H1 (cell line): ENCODE results near the gene SEMA4D. TPM values are rescaled to one million over a fixed set of nuclear protein-coding genes. Genes with fewer than 3 reads are reported as not detected.

Experiments used
- ASH2L ChIP-seq: fragments of 200-600, 300-600 bp; sonication (generic); IDR thresholded peaks from one replicate; pipeline ENCODE4 v1.7.1; 2017; ENCODE audit warnings: low read length
- CBX8 ChIP-seq: fragments of 300-800, 300-1000 bp; sonication (generic); IDR thresholded peaks from 2 replicates; pipeline ENCODE4 v1.7.1; 2016; ENCODE audit warnings: low read depth, low read length, borderline replicate concordance
- CHD7 ChIP-seq: fragments of 300-600 bp; sonication (generic); IDR thresholded peaks from 2 replicates; pipeline ENCODE4 v1.7.1; 2012; ENCODE audit warnings: low read length, moderate library complexity, mild to moderate bottlenecking, inconsistent platforms; ENCODE audit not compliant: insufficient replicate concordance
- KDM1A ChIP-seq: fragments of 200-600, 300-600 bp; sonication (generic); IDR thresholded peaks from 2 replicates; pipeline ENCODE4 v1.7.1; 2016; ENCODE audit warnings: mild to moderate bottlenecking, low read length, borderline replicate concordance
- KDM5A ChIP-seq: fragments of 200-600 bp; IDR thresholded peaks from 2 replicates; pipeline ENCODE4 v1.7.1; 2012; ENCODE audit warnings: mild to moderate bottlenecking, low read length, inconsistent platforms, mixed read lengths
- PHF8 ChIP-seq: fragments of 200-600 bp; sonication (generic); conservative IDR thresholded peaks from 2 replicates; pipeline ENCODE4 v1.7.1; 2012; ENCODE audit warnings: low read depth, mild to moderate bottlenecking, inconsistent platforms, low read length, moderate library complexity
- POLR2AphosphoS5 ChIP-seq: IDR thresholded peaks from 2 replicates; pipeline ENCODE4 v1.6.1; 2011; ENCODE audit warnings: low read depth, low read length
- SIRT6 ChIP-seq: IDR thresholded peaks from one replicate; pipeline ENCODE4 v1.7.1; 2012; ENCODE audit warnings: low read length, inconsistent platforms
- SIX5 ChIP-seq: IDR thresholded peaks from 2 replicates; pipeline ENCODE4 v1.6.1; 2011; ENCODE audit warnings: mild to moderate bottlenecking, low read depth, low read length
- SP1 ChIP-seq: IDR thresholded peaks from 2 replicates; pipeline ENCODE4 v1.6.1; 2011; ENCODE audit warnings: low read depth, low read length
- SUZ12 ChIP-seq: fragments of 200-600 bp; sonication (generic); IDR thresholded peaks from 2 replicates; pipeline ENCODE4 v1.6.1; 2012; ENCODE audit warnings: mild to moderate bottlenecking, inconsistent platforms, low read length, moderate library complexity, mixed read lengths
- TAF7 ChIP-seq: optimal IDR thresholded peaks from 2 replicates; pipeline ENCODE3; 2011; ENCODE audit warnings: low read depth, mild to moderate bottlenecking, inconsistent platforms, low read length, moderate library complexity, borderline replicate concordance
- TBP ChIP-seq: IDR thresholded peaks from 2 replicates; pipeline ENCODE4 v1.6.1; 2011; ENCODE audit warnings: low read depth, low read length, improper control_type of control experiment
- polyA plus RNA-seq, 7 experiments: library from polyadenylated mRNA; depleted of rRNA in 3 of 7; stranded (reverse) in 5 of 7; unstranded in 2 of 7; fragments of >200 nt in 5 of 7; fragments of 200-250 nt in 2 of 7; gene quantifications; 1 replicate in 5 of 7; 2 replicates in 1 of 7; 4 replicates in 1 of 7; pipeline versions ENCODE4 v1.2.1 to v1.2.3, GENCODE V29; 2011 to 2013; ENCODE audit warnings: missing spikeins in 2 of 7, mixed read lengths in 2 of 7
- total RNA-seq: library from RNA; stranded (reverse); fragmentation: NEBNext Ultra II Directional; extraction: Animal tissue kit (Norgen Biotek cat#: 25700); gene quantifications from 2 replicates; pipeline ENCODE4 v1.2.1, GENCODE V29; 2021

The SEMA4D gene
- total and polyA plus RNA-seq, 2 of the 8 experiments (the other 6 are each of a cell fraction or from before 2014, with no cell fraction given) = 21.0 to 70.4 TPM

- TF ChIP-seq CHD7 = no peak
- TF ChIP-seq CBX8 = no peak
- no peak for TF ChIP-seq TAF7
- TF ChIP-seq PHF8 = no peak
- no peak for TF ChIP-seq SP1
- TF ChIP-seq SIX5 = no peak
- TF ChIP-seq TBP = no peak
- no peak for TF ChIP-seq POLR2AphosphoS5
- no peak for TF ChIP-seq SIRT6
- TF ChIP-seq KDM1A = no peak
- no peak for TF ChIP-seq KDM5A
- no peak for TF ChIP-seq ASH2L
- no peak for TF ChIP-seq SUZ12
These were observed 64.9 kb downstream of the SEMA4D start (continued) for GRCh38 chr9:89432986-89433530.
